K562 (cell line): ENCODE results near the gene PLIN5. TPM values are rescaled to one million over a fixed set of nuclear protein-coding genes. Genes with fewer than 3 reads are reported as not detected.
A peak's percentile ranks its signal among the peaks of the same experiment; 100 is the strongest.

Experiments used
- ATAC-seq: fragments of 200-7000 bp; cut with Tn5 transposase; 3 replicates; pipeline ENCODE4 v1.9.1; 2020; ENCODE audit warnings: moderate library complexity
- BruUV-seq: library from RNA; stranded (reverse); fragments of 400-500 nt; replicated peaks from 2 replicates; lab custom pipeline; 2021; lab: Mats Ljungman, UMichigan
- CTCF ChIA-PET: fragments of 300-600 bp; formaldehyde crosslinking; extraction: SDS; loops from one replicate; lab custom pipeline; 2021; ENCODE audit warnings: low intra/inter-chr PET ratio; lab: Yijun Ruan, JAX
- POLR2A ChIA-PET: fragments of 300-600, 350-650 bp; sonication (Branson Sonifier 250); formaldehyde crosslinking; extraction: SDS; loops from one replicate; lab custom pipeline; 2021; ENCODE audit warnings: antibody characterized with exemption, inconsistent platforms; lab: Yijun Ruan, JAX
- DNase-seq, 4 experiments: peaks; one replicate each; pipeline versions ENCODE4 v3.0.0 to v3.0.0-alpha.2; 2011 to 2018; ENCODE audit warnings: low spot score in 3 of 4, mixed read lengths in 3 of 4; ENCODE audit errors: extremely low read depth in 1 of 4
- FAIRE-seq: peaks from 2 replicates; lab custom pipeline; 2011; peaks lifted over from hg19 to GRCh38; lab: Jason Lieb, UNC
- H2AFZ ChIP-seq: 2 replicates; pipeline ENCODE4 v1.6.0; 2011; ENCODE audit warnings: low read depth, low read length, control low read depth, inconsistent platforms
- H3K27ac ChIP-seq: fragments of 200-600 bp; 3 replicates; pipeline ENCODE4 v1.8.0; 2011; ENCODE audit warnings: low read depth, mild to moderate bottlenecking, control low read depth, inconsistent platforms, low read length, moderate library complexity, mixed read lengths; ENCODE audit errors: extremely low read depth
- H3K27me3 ChIP-seq, 2 experiments: fragments of 300-600 bp in 1 of 2; 2 replicates in 1 of 2; 3 replicates in 1 of 2; pipeline versions ENCODE4 v1.6.0 to v1.8.0; 2011; ENCODE audit warnings: inconsistent platforms in 2 of 2, low read length in 2 of 2, mild to moderate bottlenecking in 1 of 2, mixed read lengths in 1 of 2, moderate library complexity in 1 of 2; ENCODE audit not compliant: control insufficient read depth in 2 of 2, insufficient read depth in 2 of 2
- H3K36me3 ChIP-seq: fragments of 300-600 bp; 3 replicates; pipeline ENCODE4 v1.8.0; 2011; ENCODE audit warnings: mild to moderate bottlenecking, low read length, inconsistent platforms; ENCODE audit not compliant: control insufficient read depth, insufficient read depth
- H3K4me1 ChIP-seq, 2 experiments: fragments of 200-600 bp in 1 of 2; replicated peaks in 1 of 2; 2 replicates in 1 of 2; 3 replicates in 1 of 2; pipeline versions ENCODE4 v1.5.1 to v1.8.0; 2011; ENCODE audit warnings: inconsistent platforms in 2 of 2, low read length in 2 of 2, mild to moderate bottlenecking in 1 of 2, mixed read lengths in 1 of 2, moderate library complexity in 1 of 2; ENCODE audit not compliant: control insufficient read depth in 2 of 2, insufficient read depth in 2 of 2
- H3K4me2 ChIP-seq: 2 replicates; pipeline ENCODE4 v1.6.1; 2011; ENCODE audit warnings: low read length, control low read depth, inconsistent platforms, mixed read lengths; ENCODE audit not compliant: insufficient read depth
- H3K4me3 ChIP-seq: fragments of 200-600 bp; sonication (generic), shearing (Covaris generic); 2 replicates; pipeline ENCODE4 v1.5.1; 2016; ENCODE audit warnings: control low read depth, inconsistent platforms
- H3K79me2 ChIP-seq: fragments of 200-600 bp; 3 replicates; pipeline ENCODE4 v1.8.0; 2011; ENCODE audit warnings: low read length, inconsistent platforms; ENCODE audit not compliant: control insufficient read depth, insufficient read depth
- H3K9ac ChIP-seq, 2 experiments: 2 replicates each; pipeline versions ENCODE4 v1.6.0 to v1.6.1; 2011; ENCODE audit warnings: low read depth in 2 of 2, low read length in 2 of 2, control low read depth in 1 of 2, inconsistent platforms in 1 of 2, mild to moderate bottlenecking in 1 of 2, mixed read lengths in 1 of 2; ENCODE audit not compliant: insufficient read depth in 1 of 2
- H3K9me1 ChIP-seq: one replicate; pipeline ENCODE4 v1.6.0; 2011; ENCODE audit warnings: inconsistent platforms, mild to moderate bottlenecking, low read length, moderate library complexity; ENCODE audit not compliant: control insufficient read depth, insufficient read depth
- H3K9me3 ChIP-seq: replicated peaks from 2 replicates; pipeline ENCODE4 v1.5.1; 2011; ENCODE audit warnings: low read depth, low read length, inconsistent platforms; ENCODE audit not compliant: control insufficient read depth, insufficient read depth
- H4K20me1 ChIP-seq: replicated peaks from 2 replicates; pipeline ENCODE4 v1.6.1; 2011; ENCODE audit warnings: low read length, inconsistent platforms, mixed read lengths; ENCODE audit not compliant: control insufficient read depth, insufficient read depth
- CSDE1 ChIP-seq, 2 experiments: fragments of 450-650 bp; IDR thresholded peaks; 2 replicates each; pipeline ENCODE4 v1.6.1; 2016; ENCODE audit warnings: mild to moderate bottlenecking in 1 of 2
- NFIC ChIP-seq: fragments of 450-650 bp; IDR thresholded peaks from 2 replicates; pipeline ENCODE4 v1.6.1; 2017; ENCODE audit warnings: mild to moderate bottlenecking, inconsistent platforms
- POLR2G ChIP-seq: fragments of 200-400 bp; formaldehyde crosslinking; IDR thresholded peaks from 2 replicates; pipeline ENCODE4 v1.6.1; 2017; ENCODE audit warnings: low read depth, mild to moderate bottlenecking, antibody characterized with exemption, low read length, moderate library complexity
- RUNX1 ChIP-seq: sonication (generic); IDR thresholded peaks from 2 replicates; pipeline ENCODE4 v1.6.1; 2016; ENCODE audit warnings: antibody characterized with exemption, low read depth
- ZNF263 ChIP-seq: sonication (generic); formaldehyde crosslinking; IDR thresholded peaks from 2 replicates; pipeline ENCODE4 v1.8.0; 2022; ENCODE audit warnings: mild to moderate bottlenecking, missing genetic modification reagents, borderline replicate concordance
- ZNF408 ChIP-seq: fragments of 250-450 bp; sonication (Bioruptor Pico); IDR thresholded peaks from 2 replicates; pipeline ENCODE4 v1.4.0; 2020; ENCODE audit warnings: low read depth, mild to moderate bottlenecking, moderate library complexity
- WGBS: fragments of 100-300 bp; shearing (Covaris generic); methylation state at CpG from one replicate; pipeline ENCODE4 v1.1.6; 2016; ENCODE audit warnings: low coverage, mixed read lengths; ENCODE audit not compliant: insufficient coverage; ENCODE audit errors: missing lambda C conversion rate; 5-methylcytosine and 5-hydroxymethylcytosine counted together
- in situ Hi-C: fragments of 300-500 bp; cut with MboI; formaldehyde crosslinking; loops from 4 replicates; pipeline ENCODE4 v1.15.0; 2018; ENCODE audit warnings: inconsistent platforms, mixed read lengths
- intact Hi-C: fragments of 100-400 bp; cut with micrococcal nuclease; formaldehyde crosslinking; loops from 2 replicates; pipeline ENCODE4 v1.14.2; 2022
- polyA plus RNA-seq, 8 experiments: library from polyadenylated mRNA; depleted of rRNA in 4 of 8; stranded (reverse) in 5 of 8; unstranded in 3 of 8; fragments of >200 nt; fragmentation: Nextera tagmentation in 2 of 8; fragmentation: Illumina TruSeq in 1 of 8; extraction: Ambion mirVana in 2 of 8; extraction: Trizol in 1 of 8; gene quantifications; 2 replicates each; pipeline versions ENCODE4 v1.2.1 to v1.2.3, GENCODE V29; 2011 to 2014; ENCODE audit warnings: inconsistent platforms in 1 of 8, missing spikeins in 1 of 8
- total RNA-seq, 7 experiments: library from RNA; depleted of rRNA in 6 of 7; stranded (reverse); fragments of >200 nt in 6 of 7; fragmentation: Illumina TruSeq in 2 of 7; extraction: Trizol in 2 of 7; gene quantifications; 2 replicates each; pipeline versions ENCODE4 v1.2.1 to v1.2.3, GENCODE V29; 2011 to 2021; ENCODE audit warnings: low replicate concordance in 1 of 7
- TF ChIP-seq, protein P1 (sequence below): sonication (generic); formaldehyde crosslinking; IDR thresholded peaks from 2 replicates; pipeline ENCODE4 v1.8.1; 2023; ENCODE audit warnings: missing genetic modification reagents, mild to moderate bottlenecking, borderline replicate concordance
- TF ChIP-seq, protein P2 (sequence below): fragments of 250-450 bp; sonication (Bioruptor Pico); IDR thresholded peaks from 2 replicates; pipeline ENCODE4 v1.5.0; 2022; ENCODE audit warnings: mild to moderate bottlenecking
- TF ChIP-seq, protein P3 (sequence below), 3 experiments: IDR thresholded peaks in 2 of 3; conservative IDR thresholded peaks in 1 of 3; 2 replicates each; pipeline ENCODE4 v1.5.1; 2011 to 2012; ENCODE audit warnings: low read length in 3 of 3, mild to moderate bottlenecking in 3 of 3, control low read depth in 2 of 3, improper control_type of control experiment in 1 of 3, inconsistent platforms in 1 of 3, low read depth in 1 of 3, mixed read lengths in 1 of 3, moderate library complexity in 1 of 3; ENCODE audit not compliant: insufficient read depth in 2 of 3

The PLIN5 gene
- total and polyA plus RNA-seq, 9 of the 15 experiments (the other 6 are each of a cell fraction or from before 2014, with no cell fraction given): 0.04 to 1.3 (median 0.50) TPM

DNA sequence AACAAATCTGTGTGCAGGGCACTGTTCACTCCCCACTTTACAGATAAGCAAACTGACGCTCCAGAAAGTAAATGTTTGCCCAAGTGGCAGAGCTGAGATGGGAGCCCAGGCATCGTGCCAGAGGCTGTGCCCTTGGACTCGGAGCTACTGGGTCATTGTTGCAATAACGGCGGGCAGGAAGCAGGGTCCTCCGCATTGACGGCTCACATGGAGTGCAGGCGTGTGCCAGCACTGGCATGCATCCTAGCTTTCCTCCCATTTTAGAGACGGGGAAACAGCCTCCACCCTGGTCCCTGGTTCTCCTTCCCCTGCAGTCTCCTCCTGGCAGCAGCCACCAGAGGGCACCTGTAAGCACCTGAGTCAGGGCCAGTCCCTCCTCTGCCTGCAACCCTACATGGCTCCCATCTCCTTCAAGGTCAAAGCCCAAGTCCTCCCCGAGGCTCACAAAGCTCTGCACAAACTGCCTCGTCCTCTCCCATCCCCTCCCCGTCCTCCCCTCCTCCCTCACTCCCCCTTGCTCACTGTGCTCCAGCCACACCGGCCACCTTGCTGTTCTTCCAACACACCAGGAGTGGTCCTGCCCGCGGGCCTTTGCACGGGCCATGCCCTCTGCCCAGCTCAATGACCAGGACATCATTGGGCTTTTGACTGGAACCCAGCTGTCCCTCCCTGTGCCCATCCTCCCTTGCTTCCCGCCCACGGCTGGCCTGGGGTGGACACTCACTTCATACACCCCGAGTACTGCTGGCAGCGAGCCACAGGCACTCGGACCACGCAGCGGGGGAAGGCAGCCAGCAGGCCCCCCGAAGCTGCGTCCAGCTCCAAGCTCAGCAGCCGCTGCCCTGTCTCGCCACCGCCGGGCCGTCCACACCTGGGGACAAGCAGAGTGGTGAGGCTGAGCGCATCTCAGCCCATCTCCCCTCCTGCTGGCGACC lies 12.5 kb upstream of the PLIN5 start:
- ChIA-PET CTCF (no interaction called here), POLR2A (interaction anchor here (0.8 to 1.1 kb wide), 3 partner anchors 8 to 86 kb away, joined by 3 to 5 read pairs (median 4); no protein-coding TSS in a partner anchor)
- in situ Hi-C loops: no loop called here
- intact Hi-C loops: no loop called here
- H3K9me3 ChIP-seq: no peaks in the 10 kb centered on the region
- no TSS peak for BruUV-seq
- H3K9me1 ChIP-seq: no peaks in the 10 kb centered on the region
- H3K27me3 ChIP-seq: no peaks in the 10 kb centered on the region
- H3K36me3 ChIP-seq: no peaks in the 10 kb centered on the region
- ATAC-seq (peak; percentile 77), DNase-seq (peak in 1 of 4 experiments; percentile 50), FAIRE-seq (no peak)
- H4K20me1 ChIP-seq: no peaks in the 10 kb centered on the region
- WGBS: 53% methylated on average over 20 of the region's 32 CpGs
- H3K4me2 ChIP-seq: no peak overlapping the region
- H3K27ac ChIP-seq: no peak overlapping the region
- H3K4me3 ChIP-seq: no peak overlapping the region
- no peaks in the 10 kb centered on the region for H3K79me2 ChIP-seq
- no peak overlapping the region for H2AFZ ChIP-seq
- H3K4me1 ChIP-seq: peaks cover 0 to 37% of the 10 kb centered on the region in 2 experiments; a peak in 4 of 5 replicates
- no peak overlapping the region; a peak in 1 of 4 replicates for H3K9ac ChIP-seq
- TF ChIP-seq CSDE1 (IDR thresholded peaks at IDR 0.05) (no peak), RUNX1 (no peak), ZNF408 (no peak), NFIC (peak; percentile 37), ZNF263 (peak; percentile 81), POLR2G (0 out of 2 replicates have a peak, but pooled peaks have one; percentile 24)
- TF ChIP-seq, protein P1, sequence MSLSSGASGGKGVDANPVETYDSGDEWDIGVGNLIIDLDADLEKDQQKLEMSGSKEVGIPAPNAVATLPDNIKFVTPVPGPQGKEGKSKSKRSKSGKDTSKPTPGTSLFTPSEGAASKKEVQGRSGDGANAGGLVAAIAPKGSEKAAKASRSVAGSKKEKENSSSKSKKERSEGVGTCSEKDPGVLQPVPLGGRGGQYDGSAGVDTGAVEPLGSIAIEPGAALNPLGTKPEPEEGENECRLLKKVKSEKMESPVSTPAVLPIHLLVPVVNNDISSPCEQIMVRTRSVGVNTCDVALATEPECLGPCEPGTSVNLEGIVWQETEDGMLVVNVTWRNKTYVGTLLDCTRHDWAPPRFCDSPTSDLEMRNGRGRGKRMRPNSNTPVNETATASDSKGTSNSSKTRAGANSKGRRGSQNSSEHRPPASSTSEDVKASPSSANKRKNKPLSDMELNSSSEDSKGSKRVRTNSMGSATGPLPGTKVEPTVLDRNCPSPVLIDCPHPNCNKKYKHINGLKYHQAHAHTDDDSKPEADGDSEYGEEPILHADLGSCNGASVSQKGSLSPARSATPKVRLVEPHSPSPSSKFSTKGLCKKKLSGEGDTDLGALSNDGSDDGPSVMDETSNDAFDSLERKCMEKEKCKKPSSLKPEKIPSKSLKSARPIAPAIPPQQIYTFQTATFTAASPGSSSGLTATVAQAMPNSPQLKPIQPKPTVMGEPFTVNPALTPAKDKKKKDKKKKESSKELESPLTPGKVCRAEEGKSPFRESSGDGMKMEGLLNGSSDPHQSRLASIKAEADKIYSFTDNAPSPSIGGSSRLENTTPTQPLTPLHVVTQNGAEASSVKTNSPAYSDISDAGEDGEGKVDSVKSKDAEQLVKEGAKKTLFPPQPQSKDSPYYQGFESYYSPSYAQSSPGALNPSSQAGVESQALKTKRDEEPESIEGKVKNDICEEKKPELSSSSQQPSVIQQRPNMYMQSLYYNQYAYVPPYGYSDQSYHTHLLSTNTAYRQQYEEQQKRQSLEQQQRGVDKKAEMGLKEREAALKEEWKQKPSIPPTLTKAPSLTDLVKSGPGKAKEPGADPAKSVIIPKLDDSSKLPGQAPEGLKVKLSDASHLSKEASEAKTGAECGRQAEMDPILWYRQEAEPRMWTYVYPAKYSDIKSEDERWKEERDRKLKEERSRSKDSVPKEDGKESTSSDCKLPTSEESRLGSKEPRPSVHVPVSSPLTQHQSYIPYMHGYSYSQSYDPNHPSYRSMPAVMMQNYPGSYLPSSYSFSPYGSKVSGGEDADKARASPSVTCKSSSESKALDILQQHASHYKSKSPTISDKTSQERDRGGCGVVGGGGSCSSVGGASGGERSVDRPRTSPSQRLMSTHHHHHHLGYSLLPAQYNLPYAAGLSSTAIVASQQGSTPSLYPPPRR (CRISPR knock-in tag): no peak
- TF ChIP-seq, protein P2, sequence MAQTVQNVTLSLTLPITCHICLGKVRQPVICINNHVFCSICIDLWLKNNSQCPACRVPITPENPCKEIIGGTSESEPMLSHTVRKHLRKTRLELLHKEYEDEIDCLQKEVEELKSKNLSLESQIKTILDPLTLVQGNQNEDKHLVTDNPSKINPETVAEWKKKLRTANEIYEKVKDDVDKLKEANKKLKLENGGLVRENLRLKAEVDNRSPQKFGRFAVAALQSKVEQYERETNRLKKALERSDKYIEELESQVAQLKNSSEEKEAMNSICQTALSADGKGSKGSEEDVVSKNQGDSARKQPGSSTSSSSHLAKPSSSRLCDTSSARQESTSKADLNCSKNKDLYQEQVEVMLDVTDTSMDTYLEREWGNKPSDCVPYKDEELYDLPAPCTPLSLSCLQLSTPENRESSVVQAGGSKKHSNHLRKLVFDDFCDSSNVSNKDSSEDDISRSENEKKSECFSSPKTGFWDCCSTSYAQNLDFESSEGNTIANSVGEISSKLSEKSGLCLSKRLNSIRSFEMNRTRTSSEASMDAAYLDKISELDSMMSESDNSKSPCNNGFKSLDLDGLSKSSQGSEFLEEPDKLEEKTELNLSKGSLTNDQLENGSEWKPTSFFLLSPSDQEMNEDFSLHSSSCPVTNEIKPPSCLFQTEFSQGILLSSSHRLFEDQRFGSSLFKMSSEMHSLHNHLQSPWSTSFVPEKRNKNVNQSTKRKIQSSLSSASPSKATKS (CRISPR knock-in tag): no peak
- TF ChIP-seq, protein P3, sequence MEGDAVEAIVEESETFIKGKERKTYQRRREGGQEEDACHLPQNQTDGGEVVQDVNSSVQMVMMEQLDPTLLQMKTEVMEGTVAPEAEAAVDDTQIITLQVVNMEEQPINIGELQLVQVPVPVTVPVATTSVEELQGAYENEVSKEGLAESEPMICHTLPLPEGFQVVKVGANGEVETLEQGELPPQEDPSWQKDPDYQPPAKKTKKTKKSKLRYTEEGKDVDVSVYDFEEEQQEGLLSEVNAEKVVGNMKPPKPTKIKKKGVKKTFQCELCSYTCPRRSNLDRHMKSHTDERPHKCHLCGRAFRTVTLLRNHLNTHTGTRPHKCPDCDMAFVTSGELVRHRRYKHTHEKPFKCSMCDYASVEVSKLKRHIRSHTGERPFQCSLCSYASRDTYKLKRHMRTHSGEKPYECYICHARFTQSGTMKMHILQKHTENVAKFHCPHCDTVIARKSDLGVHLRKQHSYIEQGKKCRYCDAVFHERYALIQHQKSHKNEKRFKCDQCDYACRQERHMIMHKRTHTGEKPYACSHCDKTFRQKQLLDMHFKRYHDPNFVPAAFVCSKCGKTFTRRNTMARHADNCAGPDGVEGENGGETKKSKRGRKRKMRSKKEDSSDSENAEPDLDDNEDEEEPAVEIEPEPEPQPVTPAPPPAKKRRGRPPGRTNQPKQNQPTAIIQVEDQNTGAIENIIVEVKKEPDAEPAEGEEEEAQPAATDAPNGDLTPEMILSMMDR (IDR thresholded peaks at IDR 0.05 in 2 of 3, conservative IDR thresholded peaks at IDR 0.05 in 1 of 3; ENCODE audit: insufficient read depth in 2 of 3, low read depth in 1 of 3, low read length in 3 of 3): peak; percentile 47 to 50 (median 50)
